GM12873 (cell line): ENCODE results near the gene STARD3.

Experiments used
- TF ChIP-seq, protein P1 (sequence below): IDR thresholded peaks from 2 replicates; pipeline ENCODE4 v1.5.1; 2012; ENCODE audit warnings: low read depth, mild to moderate bottlenecking, moderate library complexity, low read length, control low read depth; ENCODE audit not compliant: insufficient read depth; ENCODE audit errors: missing control alignments

Gene STARD3

DNA sequence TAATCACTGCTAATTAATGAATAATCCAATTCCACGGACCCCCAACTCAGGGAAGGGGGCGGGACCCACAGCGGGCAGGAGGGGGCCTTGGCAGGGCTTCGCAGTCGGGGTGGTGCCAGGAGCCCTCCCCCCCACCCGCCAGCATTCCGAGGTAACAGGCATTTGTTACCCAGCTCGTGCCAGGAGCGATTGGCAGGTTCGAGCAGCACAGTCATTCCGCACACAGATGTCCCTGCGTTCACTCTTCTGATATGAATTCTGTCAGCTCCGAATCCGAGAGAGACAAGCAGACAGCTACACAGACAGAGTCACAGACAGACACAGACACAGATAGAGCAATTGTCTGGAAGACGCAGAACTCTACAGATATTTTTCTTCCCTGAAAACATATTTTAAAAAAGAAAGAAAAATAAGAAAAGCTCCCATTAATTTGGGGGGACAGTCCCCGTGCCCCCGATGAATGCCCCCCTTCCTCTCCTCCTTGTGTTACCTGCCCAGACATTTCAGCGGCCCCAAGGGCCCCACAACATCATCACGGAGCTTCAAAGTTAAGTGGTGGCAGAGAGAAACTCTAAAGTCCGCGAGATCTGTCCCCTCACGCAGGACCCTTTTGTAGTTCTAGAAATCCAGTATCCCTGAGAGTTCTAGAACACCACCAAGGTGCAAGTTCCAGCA lies 39.4 kb upstream of the STARD3 start:
- TF ChIP-seq, protein P1, sequence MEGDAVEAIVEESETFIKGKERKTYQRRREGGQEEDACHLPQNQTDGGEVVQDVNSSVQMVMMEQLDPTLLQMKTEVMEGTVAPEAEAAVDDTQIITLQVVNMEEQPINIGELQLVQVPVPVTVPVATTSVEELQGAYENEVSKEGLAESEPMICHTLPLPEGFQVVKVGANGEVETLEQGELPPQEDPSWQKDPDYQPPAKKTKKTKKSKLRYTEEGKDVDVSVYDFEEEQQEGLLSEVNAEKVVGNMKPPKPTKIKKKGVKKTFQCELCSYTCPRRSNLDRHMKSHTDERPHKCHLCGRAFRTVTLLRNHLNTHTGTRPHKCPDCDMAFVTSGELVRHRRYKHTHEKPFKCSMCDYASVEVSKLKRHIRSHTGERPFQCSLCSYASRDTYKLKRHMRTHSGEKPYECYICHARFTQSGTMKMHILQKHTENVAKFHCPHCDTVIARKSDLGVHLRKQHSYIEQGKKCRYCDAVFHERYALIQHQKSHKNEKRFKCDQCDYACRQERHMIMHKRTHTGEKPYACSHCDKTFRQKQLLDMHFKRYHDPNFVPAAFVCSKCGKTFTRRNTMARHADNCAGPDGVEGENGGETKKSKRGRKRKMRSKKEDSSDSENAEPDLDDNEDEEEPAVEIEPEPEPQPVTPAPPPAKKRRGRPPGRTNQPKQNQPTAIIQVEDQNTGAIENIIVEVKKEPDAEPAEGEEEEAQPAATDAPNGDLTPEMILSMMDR = no peak

DNA sequence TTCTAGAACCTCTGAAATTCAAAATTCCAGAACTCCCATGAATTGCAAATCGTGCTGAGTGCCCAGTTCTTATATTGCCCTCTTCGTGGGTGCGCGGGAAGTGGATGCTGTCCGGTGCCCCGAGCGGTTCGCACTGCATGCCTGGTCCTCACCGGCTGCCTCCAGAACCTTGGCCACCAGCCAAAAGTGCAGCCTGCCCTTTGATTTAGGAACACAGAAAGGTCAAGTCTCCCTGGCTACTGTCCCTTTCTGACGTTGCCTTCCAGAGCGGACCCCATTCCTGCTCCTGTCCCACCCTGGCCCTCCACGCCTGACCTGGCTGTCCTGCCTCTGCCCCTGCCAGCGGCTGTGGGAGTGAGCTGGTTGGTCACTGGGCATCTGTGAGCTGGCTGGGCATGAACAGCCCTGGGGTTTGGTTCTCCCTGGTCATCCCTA lies 38.9 kb upstream of the STARD3 start:
- TF ChIP-seq, protein P1 = no peak

DNA sequence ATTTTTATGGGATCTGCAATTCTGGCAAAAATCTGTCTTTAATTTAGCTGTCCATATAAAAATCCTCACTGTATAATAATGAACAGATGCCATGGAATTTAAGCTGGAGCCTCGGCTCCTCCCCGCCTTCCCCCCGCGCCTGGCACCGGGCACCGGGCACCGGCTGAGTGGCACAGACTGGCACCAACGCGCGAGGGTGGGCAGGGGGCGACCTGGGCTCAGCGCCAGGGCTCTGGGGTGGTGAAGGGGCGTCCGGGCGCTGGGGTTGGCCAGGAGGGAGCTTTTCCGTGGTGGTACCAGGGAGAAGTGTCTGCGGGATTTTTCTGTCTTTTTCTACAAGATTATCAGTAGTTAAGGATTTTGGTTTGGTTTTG lies 38.3 kb upstream of the STARD3 start:
- TF ChIP-seq, protein P1 = no peak

DNA sequence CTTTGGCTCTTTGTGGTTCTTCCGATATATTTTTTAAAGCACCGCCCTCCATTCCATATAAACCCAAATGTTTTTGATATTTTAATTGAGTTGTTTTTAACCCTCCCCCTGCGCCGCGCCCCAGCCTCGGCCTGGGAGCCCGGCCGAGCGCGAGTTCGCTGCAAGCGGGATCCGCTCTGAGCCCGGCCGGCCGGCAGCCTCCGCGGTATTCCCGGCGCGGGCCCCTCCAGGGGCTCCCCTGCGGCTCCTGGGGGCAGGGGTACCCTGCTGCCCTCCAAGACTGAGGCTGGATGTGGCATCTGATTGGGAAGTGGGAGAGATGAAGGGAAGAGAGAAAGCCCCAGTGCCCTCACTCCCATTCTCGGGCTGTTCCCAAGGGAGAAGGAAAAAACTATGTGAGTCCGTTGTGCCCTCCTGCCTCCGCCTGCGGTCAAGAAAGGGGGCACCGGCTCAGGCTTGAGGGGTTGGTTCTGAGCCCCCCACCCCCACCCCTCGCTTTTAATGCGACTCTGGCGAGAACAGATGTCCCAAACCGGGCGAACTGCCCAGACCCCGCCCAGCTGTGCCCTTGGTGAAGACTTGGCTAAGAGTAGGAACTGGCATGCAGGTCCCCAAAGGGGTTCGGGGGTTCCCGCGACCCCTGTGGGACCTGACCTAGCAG lies 37.8 kb upstream of the STARD3 start:
- TF ChIP-seq, protein P1 = no peak

DNA sequence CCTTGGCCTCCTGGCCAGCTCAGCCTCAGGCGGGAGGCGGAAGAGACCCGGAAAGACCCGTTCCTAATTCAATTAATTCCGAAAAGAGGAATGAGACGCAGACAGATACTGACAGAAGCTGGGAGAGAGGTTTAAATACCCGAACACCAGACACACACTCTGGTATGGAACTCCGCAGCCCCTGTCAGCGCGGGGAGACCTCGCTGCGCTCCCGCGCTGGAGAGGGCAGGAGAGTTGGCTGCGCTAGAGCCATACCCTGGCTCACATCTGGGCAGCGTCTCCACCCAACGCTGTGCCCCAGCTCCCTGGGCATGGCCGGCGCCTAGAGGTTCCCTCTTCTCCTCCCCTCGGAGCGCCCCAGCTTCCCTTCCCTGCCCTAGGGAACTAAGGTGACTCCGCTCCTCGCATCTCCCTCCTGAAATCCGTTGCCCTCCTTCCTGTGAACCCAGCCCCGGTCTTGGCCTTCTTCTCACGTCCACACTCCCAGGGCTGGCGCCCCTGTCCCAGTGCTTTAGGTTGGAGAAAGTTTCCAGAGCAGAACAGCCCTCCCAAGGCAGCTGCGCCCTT lies 37.2 kb upstream of the STARD3 start:
- TF ChIP-seq, protein P1 = no peak

DNA sequence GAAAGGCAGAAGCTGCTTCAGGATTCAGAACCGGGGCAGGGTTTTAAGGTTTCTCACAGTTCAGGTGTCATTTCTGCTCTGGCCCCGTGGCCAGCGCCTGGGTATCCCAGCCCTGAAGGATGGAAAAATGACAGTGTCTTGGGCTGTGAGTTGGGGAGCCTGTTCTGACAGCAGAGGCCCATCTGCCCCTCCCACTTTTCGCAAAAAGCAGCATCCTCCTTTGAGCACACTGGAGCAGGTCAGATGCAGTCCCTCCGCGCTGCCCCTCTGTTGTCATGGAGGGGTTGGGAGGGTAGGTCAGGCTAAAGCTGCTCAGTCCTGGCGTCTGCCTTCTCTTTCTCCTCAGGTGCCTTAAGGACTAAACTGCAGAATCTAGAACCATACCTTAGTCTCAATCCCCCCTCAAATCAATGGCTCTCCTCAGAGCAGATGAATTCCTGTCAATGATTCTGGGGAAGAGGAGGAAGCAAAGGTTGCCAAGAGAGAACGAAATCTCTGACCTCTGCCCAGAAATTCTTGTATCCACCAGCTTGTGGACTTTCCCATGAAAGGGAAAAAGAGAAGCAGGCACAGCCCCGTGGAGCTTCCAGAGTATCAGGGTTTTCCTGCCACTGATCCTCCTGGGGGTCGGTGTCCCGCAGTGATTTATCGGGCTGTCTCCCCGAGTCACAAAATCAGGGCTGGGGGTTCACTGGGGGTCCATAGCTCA lies 36.5 kb upstream of the STARD3 start:
- TF ChIP-seq, protein P1 = no peak
